Stromal cell of bone marrow (primary cell): ENCODE data around the gene CDK14.
"Not testable (repeated sequence)": the region's sequence is repeated elsewhere in the genome, so short reads cannot be mapped to it uniquely, and the experiment has no call there.

Source experiments
- DNase-seq: peaks from one replicate; pipeline ENCODE4 v3.0.0-alpha.2; 2012; ENCODE audit warnings: low read depth

The CDK14 gene

DNA sequence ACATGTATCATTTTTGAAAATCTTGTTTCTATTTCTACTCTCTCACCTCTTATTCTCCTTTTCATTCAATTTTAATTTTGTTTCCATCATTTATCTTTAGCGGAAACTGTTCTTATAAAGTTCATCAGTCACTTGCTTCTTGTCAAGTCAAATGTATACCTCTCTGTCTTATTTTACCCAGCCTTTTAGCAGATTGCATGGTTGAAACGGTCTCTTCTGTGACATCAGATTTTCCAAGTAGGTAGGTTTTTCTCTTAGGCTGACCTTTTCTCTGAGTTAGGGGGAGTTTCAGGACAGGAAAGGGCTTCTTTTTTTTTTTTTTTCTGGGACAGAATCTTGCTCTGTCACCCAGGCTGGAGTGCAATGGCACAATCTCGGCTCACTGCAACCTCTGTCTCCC lies 195.5 kb downstream of the CDK14 start:
- no peak for DNase-seq

DNA sequence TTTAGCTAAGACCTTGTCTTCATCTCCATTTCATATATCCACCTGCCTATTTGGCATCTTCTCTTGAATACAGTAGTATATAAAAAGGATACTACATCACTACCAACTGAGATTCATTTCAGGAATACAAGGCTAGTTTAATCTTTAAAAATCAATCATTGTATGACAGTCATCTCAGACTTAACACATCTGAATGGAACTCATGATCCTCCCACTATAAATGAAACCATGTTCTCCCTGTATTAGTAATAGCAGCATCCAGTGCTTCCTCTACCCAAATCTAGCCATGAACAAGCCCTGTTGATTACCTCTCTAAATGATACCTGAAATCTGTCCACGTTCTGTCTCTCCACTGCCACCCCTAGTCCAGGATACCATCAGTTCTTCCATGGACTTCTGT lies 196.2 kb downstream of the CDK14 start:
- DNase-seq = no peak

DNA sequence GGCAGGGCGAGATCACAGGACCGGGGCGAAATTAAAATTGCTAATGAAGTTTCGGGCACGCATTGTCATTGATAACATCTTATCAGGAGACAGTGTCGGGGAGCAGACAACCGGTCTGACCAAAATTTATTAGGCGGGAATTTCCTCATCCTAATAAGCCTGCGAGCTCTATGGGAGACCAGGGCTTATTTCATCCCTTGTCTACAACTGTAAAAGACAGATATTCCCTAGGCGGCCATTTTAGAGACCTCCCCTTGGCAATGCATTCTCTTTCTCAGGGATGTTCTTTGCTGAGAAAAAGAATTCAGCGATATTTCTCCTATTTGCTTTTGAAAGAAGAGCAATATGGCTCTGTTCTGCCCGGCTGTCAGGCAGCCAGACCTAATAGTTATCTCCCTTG lies 198.1 kb downstream of the CDK14 start:
- not testable (repeated sequence) for DNase-seq

DNA sequence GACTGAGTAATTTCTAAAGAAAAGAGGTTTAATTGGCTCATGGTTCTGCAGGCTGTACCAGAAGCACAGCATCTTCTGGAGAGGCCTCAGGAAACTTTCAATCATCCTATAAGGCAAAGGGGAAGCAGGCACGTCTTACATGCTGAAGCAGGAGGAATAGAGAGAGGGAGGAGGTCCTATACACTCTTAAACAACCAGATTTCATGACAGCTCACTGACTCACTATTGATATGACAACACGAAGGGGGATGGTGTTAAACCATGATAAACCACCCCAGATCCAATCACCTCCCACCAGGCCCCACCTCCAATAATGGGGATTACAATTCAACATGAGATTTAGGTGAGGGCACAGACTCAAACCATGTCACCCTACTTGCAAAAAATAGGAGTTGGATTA lies 201.5 kb downstream of the CDK14 start:
- DNase-seq = no peak

DNA sequence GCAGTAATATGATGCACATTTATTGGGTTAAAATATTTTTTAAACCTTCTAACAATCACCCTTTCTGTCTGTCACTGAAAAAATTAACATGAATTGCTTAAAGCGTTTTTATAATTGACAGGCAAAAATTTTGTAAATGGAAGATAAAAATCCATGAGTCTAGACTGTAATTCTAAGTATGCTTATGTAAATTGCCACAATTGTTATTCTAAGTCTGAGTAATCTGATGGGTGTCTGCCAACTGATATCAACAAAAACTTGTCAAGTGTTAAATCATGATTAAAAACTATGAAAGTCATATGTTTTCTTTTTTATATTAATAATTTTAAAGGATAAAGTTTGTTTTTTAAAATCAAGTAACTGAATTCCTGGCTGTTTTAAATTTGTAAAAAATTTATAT lies 208.2 kb downstream of the CDK14 start:
- no peak for DNase-seq

DNA sequence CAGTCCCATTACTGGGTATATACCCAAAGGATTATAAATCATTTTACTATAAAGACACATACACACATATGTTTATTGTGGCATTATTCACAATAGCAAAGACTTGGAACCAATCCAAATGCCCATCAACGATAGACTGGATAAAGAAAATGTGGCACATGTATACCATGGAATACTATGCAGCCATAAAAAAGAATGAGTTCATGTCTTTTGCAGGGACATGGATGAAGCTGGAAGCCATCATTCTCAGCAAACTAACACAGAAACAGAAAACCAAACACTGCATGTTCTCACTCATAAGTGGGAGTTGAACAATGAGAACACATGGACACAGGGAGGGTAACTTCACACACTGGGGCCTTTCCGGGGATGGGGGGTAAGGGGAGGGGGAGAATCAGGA lies 219.4 kb downstream of the CDK14 start:
- not testable (repeated sequence) for DNase-seq

DNA sequence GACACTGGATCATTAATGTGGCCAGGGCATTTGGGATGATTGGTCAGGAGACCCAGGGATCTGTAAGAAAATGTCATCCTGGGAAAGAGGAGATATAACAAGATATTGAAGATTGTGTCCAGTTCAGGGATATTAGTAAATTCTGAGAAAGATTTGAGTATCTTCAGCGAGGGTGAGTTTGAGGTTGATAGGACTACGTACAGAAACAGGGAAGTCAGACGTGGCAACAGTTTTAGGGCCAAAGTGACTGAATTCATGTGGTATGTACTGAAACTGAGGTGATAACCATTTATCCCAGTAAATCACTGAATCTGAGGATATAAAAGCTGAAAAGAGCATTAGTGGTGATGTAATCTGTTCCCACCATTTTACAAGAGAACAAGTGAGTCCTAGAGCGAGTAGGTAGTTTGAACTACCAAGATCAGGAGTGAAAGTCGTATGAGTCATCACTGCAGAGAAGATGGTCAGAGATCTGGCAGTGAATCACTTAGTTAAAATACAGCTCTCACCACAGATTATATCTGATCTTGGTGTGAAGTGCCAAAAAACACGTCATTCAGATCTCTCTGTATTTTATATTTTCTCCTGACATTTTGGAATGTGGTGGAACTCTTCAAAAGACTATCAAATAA lies 220.5 kb downstream of the CDK14 start:
- peak; percentile 93 for DNase-seq

DNA sequence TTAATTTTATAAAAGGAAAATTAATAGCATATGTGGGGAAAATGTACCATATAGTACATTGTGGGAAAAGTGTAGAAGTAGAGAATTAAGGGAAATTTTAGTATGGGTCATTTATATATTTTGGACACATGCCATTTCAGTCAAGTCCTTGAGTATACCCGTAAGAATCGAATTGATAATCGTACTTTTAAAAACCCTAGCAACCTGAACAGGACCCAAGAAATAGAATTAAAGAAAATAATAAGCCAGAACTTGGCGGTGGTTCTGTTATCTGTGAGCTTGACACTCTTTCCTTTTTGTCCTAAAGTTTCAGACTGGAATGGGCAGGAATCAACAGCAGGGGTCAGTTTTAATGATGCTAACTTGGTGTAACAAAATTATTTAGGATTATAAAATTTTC lies 221.0 kb downstream of the CDK14 start:
- DNase-seq = no peak

DNA sequence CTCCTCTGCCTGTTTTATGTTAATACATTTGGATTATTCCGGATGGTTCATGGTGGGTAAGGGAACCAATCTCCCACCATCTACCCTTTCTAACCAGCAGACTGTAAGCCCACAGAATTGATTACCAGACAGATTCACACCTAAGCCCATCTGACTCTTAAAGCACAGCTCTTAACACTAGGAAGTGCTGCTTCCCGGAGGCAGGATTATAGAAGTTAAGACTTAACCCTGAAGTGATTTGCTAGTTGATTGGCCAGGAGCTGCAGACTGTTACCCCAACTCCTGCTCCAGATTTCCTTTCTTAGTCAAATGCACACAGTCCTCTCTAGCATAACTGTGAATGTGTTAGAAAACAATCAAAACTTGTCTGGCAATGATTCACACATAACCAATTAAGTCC lies 221.7 kb downstream of the CDK14 start:
- DNase-seq = no peak

DNA sequence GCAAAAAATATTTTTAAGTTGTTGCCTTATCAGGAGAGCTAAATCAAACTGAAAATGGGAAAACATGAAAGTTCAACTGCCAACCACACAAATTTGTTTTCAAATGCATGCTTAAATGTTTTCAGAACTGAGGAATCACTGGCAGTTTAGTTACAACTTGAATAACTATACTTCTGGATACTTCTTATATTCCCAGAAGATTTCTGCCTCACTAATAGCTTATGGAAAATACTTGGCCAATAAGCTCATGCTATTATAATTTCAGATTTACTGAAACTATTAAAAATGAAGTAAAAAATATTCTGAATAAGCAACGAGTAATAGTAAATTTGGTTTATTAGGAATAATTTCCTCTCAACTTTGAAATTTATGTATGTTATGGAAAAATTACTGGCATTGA lies 222.2 kb downstream of the CDK14 start:
- DNase-seq = no peak

DNA sequence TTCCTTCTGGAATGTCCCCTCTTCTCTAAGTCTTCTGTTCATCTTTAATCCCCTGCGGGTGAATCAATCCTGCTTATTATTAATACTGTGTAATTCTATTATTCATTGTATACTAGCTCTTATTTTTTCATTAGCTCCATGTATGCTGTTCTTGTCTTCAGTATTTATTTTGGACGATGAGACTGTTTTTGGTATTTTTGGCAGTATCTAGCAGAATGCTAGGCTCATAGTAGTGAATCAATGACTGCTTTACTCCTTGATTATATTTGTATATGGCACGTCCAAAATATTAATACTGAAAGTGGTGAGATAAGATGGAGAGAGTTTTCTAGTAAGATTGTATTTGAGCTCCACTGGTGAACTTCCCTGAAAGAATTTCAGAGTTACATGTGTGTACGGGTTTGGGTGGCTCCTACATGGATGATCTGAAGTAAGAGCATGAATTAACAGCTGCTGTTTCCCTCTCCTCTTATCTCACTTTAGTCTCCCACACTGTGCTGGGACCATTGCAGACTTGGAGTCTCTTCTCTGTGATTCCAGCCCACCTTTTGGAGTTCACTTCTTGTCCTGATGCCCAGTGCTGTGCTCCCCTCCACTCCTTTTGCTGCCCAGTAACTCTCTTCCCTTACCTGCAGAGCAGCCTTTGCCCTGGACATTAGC lies 226.0 kb downstream of the CDK14 start:
- DNase-seq = no peak

DNA sequence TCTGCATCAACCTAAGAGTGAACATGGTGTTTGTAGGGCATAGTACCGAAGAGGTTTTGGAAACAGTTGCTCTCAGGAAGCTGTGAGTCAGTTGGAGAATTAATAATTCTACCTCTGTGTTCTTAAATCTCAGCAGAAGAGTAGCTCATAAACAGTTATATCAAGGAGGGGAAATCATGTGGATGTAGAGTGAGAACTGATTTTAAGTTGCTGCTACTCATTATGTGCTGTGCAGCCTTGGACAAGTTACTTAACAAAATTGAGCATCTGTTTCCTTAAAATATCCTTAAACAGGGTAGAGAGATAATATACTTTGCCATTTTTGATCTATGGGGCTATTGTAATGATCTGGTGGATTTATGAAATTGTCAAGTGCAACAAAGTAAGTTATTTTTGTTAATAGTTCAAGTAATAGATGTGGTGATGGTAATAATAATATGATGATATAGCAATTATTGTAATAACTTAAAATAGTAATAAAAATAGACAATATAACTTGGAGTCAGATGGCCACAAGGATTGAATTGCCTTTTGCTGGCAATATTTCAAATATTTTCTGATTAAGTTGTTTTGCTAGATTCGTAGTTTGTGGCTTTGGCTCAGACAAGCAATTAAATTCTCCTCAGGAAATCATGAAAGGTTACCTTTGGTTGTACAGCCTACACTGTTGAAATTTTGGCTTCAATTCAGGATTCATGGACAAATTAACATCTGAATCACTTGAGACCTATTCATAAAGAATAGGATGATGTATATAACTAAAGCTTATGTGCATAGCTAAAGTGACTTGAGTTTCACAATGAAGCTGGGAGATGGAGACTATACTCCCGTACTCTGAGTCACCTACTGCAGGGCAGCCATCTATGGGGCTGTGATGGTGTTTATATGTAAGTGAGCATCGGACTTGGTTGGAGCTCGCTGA lies 228.5 kb downstream of the CDK14 start:
- peak; percentile 39 for DNase-seq

DNA sequence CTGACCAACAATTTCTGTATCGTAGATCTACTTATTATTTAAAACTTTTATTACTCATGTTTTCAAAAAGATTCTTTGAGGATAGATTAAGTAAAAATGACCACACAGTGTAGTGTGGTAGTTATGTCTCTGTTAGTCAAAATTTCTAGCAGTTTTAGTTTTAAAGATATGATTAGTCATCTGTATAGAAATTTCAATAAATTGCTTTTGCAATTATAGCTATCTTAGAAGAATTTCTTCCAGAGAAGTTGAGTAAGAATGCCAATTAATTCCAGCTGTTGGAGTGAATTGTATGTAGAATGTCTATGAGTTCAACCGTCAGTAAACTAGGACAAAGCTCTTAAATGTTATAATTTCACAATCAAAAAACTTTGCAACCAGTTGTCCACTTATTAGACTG lies 229.7 kb downstream of the CDK14 start:
- peak; percentile 84 for DNase-seq

DNA sequence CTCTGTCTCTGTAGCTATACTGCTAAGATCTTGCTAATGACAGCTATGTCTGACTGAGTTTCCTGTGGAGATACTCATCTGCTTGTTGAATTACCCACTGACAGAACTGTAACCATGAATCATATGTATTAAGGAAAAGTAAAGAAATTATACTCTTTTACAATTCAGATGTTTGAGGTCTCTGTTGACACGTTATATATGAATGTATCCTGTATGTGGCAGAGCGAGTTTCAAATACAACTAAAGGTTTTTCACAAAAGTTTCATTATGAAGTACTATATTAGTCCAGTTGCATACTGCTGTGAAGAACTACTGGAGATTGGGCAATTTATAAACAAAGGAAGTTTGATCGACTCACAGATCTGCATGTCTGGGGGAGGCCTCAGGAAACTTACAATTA lies 232.5 kb downstream of the CDK14 start:
- DNase-seq = no peak

DNA sequence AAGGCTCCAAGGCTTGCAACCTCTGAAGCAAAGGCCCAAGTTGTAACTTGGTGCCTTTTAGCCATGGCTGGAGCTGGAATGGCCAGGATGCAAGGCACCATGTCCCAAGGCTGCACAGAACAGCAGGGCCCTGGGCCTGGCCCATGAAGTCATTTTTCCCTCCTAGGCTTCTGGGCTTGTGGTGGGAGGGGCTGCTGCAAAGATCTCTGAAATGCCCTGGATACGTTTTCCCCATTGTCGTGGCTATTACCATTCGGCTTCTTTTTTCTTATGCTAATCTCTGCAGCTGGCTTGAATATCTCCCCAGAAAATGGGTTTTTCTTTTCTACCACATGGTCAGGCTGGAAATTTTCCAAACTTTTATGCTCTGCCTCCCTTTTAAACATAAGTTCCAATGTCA lies 234.2 kb downstream of the CDK14 start:
- DNase-seq = no peak

DNA sequence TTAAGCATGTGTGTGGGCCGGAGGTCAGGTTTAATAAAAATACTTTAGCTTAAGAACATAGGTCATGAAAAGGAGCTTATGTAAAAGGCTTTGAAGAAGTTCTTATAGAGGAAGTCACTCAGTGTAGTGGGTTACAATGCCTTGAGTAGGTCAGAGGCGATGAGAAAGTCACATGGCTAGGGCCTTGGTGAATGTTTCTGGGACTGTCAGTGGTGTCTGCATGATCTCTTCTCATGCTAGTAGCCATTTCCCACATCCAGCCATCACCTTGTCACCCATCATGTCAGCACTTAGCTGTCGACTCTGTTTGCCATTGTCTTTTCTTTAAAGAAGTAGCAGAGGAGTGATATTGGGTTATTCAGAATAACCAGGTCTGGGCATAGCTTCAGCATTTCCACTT lies 236.6 kb downstream of the CDK14 start:
- DNase-seq = no peak

DNA sequence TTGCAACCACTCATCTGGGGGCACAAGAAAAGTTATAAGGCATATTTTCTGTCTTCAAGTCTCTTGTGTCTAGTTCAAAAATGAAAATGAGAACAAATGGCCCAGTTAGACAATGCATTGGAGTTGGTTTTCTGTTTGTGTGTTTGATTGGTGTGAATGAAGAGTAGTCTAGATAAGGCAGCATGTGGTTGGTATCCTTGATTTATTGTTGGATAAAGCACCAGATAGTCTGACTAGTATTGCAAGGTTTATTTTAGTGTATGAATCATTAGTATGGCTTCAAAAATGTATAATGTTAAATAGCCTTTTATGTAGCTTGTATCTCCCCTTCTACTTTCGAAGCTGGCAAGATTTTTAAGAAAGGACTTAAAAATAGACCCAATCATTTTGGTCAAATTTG lies 237.3 kb downstream of the CDK14 start:
- DNase-seq = no peak

DNA sequence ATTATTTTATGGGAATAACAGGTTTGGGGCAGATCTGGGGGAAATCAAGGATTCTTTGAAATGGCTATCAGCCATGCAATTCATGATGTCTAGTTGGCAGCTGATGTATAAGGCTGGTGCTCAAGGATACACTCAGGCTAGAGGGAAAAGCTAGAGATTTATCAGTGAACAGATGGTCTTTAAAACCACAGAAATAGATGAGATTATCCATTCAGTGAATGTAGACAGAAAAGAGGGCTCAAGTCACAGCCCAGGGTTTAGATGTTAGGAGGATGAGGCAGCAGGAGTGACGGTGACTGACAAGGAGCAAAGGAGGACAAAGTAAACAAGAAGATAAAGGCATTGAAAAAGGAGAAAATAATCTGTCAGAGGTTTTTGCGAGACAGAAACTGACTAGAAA lies 238.7 kb downstream of the CDK14 start:
- no peak for DNase-seq

DNA sequence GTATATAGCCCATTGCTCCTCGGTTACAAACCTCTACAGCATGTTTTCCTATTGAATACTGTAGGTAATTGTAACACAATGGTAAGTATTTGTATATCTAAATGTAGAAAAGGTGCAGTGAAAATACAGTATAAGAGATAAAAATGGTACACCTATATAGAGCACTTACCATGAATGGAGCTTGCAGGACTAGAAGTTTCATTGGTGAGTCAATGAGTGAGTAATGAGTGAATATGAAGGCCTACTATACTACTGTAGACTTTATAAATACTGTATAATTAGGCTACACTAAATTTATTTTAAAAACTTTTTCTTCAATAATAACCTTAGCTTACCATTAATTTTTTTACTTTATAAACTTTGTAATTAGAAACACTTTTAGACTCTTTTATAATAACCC lies 239.7 kb downstream of the CDK14 start:
- DNase-seq = no peak

DNA sequence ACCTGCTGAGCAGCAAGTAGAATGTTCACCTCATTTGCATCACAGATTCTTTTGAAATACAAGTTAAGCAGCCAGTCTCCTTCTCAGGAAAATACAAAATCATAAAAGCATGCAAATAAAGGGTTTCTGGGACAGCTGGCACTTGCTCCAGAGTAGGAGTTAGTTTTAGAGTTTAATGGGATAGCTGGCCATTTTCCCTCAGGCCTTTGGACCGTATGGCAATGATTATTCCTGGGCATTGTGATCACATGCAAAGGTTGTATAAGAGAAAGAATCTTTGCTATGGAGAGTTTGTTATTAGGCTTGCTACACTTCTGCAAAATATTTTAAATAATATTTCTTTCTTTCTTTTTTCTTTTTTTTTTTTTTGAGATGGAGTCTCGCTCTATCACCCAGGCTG lies 240.8 kb downstream of the CDK14 start:
- no peak for DNase-seq

DNA sequence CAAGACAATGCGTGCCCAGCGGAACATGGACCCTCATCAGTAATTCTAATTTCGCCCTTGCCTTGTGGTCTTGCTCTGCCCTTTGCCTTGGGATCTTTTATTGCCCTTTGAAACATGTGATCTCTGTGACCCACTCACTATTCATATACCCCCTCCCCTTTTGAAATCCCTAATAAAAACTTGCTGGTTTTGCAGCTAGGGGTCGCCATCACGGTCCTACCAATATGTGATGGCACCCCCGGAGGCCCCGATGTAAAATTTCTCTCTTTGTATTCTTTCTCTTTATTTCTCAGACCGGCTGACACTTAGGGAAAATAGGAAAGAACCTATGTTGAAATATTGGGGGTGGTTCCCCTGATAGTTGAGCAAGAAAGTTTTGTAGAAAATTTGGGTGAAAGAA lies 242.7 kb downstream of the CDK14 start:
- no peak for DNase-seq

DNA sequence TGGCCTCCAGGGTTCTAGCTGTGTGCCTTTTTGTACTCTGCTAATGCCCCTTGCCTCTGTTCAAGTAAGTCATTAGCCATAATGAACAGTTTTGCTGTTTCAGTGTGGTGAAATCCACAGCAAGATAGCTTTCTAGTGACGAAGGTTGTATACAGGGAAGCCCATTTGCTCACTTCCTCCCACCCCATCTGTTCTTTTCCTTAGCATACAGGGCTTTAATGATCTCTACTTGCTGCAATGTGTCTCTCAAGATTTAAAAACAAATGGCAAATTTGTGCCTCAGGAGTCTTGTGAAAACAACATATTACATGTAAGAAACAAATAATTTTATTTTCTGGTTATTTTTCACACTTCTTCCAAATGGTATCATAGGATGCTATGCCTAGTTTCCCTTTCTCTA lies 243.2 kb downstream of the CDK14 start:
- DNase-seq = no peak

DNA sequence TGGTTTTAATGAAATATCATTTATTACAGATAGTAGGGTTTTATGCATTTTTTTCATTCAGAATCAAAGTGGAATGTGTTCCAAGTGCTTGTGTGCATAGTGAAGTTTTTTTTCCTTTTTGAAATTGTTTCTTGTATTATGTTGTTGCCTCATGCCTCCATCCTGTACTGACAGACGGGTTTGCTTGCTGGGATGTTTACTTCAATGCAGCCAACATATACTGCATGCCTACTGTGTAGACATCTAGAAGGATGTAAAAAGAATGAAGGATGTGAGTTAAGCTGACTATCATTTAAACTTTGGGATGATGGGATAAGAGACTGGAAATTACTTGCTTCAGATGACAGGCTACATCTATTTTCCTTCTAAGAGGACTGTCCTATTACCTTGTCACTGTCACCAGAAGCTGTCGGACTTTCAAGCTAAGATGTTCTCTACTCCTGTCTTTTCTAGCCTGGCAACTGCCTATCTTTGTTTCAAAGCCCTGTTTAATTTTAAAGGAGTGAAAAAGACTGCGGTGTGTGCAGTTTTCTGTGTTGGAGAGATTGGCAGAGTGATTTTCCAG lies 243.7 kb downstream of the CDK14 start:
- DNase-seq = no peak
